K562 (cell line): ENCODE data around the gene YBX3. TPM values are rescaled to one million over a fixed set of nuclear protein-coding genes. Genes with fewer than 3 reads are reported as not detected.

ENCODE experiments used
- CGGBP1 ChIP-seq: fragments of 250-450 bp; sonication (Bioruptor Pico); IDR thresholded peaks from 2 replicates; pipeline ENCODE4 v1.9.0; 2021; ENCODE audit warnings: mild to moderate bottlenecking
- CREM ChIP-seq: IDR thresholded peaks from 2 replicates; pipeline ENCODE4 v1.6.1; 2014; ENCODE audit warnings: antibody characterized with exemption, low read depth
- E2F3 ChIP-seq: fragments of 250-450 bp; sonication (Bioruptor Pico); IDR thresholded peaks from 2 replicates; pipeline ENCODE4 v1.4.0; 2020; ENCODE audit warnings: mild to moderate bottlenecking
- E2F5 ChIP-seq: sonication (generic); formaldehyde crosslinking; IDR thresholded peaks from 2 replicates; pipeline ENCODE4 v1.8.0; 2022; ENCODE audit warnings: mild to moderate bottlenecking, missing genetic modification reagents
- E2F6 ChIP-seq, 2 experiments: IDR thresholded peaks; 2 replicates each; pipeline ENCODE4 v1.6.1; 2011; ENCODE audit warnings: borderline replicate concordance in 1 of 2, control low read depth in 1 of 2, low read depth in 1 of 2, low read length in 1 of 2, mild to moderate bottlenecking in 1 of 2, mixed read lengths in 1 of 2, moderate library complexity in 1 of 2; ENCODE audit not compliant: insufficient read depth in 1 of 2, insufficient read length in 1 of 2, poor library complexity in 1 of 2, severe bottlenecking in 1 of 2; ENCODE audit errors: extremely low read depth in 1 of 2
- KLF10 ChIP-seq: fragments of 250-450 bp; sonication (Bioruptor Pico); IDR thresholded peaks from 2 replicates; pipeline ENCODE4 v1.6.1; 2021; ENCODE audit warnings: matching md5 sums
- KLF16 ChIP-seq: IDR thresholded peaks from 2 replicates; pipeline ENCODE4 v1.6.1; 2016; ENCODE audit warnings: antibody characterized with exemption
- NRF1 ChIP-seq, 2 experiments: fragments of 450-650 bp; IDR thresholded peaks in 1 of 2; conservative IDR thresholded peaks in 1 of 2; 2 replicates each; pipeline ENCODE4 v1.6.1; 2014; ENCODE audit warnings: mild to moderate bottlenecking in 2 of 2
- OTX1 ChIP-seq: fragments of 450-650 bp; formaldehyde crosslinking; IDR thresholded peaks from 2 replicates; pipeline ENCODE4 v1.4.0; 2022; ENCODE audit warnings: mild to moderate bottlenecking
- PHTF2 ChIP-seq: fragments of 250-450 bp; sonication (Bioruptor Pico); IDR thresholded peaks from 2 replicates; pipeline ENCODE4 v1.5.0; 2021; ENCODE audit warnings: mild to moderate bottlenecking
- PKNOX1 ChIP-seq: fragments of 450-650 bp; IDR thresholded peaks from 2 replicates; pipeline ENCODE4 v1.6.1; 2016
- POLR3G ChIP-seq: IDR thresholded peaks from 2 replicates; pipeline ENCODE4 v1.6.1; 2011; ENCODE audit not compliant: insufficient read length, insufficient replicate concordance; ENCODE audit errors: extremely low read depth
- PTBP1 ChIP-seq: fragments of 200-400 bp; formaldehyde crosslinking; IDR thresholded peaks from 2 replicates; pipeline ENCODE4 v1.6.1; 2017; ENCODE audit warnings: low read depth, low read length
- RB1 ChIP-seq: fragments of 450-650 bp; IDR thresholded peaks from 2 replicates; pipeline ENCODE4 v1.6.1; 2017; ENCODE audit warnings: low read depth, mild to moderate bottlenecking
- RBBP5 ChIP-seq: fragments of 200-600 bp; sonication (generic); IDR thresholded peaks from 2 replicates; pipeline ENCODE4 v1.6.1; 2012; ENCODE audit warnings: borderline replicate concordance, mild to moderate bottlenecking, low read length, control low read depth, inconsistent platforms; ENCODE audit not compliant: insufficient read depth, poor library complexity, severe bottlenecking
- SMC3 ChIP-seq: conservative IDR thresholded peaks from 2 replicates; pipeline ENCODE4 v1.6.1; 2011; ENCODE audit warnings: low read depth, low read length, improper control_type of control experiment; ENCODE audit not compliant: insufficient read depth
- ZBTB43 ChIP-seq: sonication (generic); formaldehyde crosslinking; IDR thresholded peaks from 2 replicates; pipeline ENCODE4 v1.8.0; 2023; ENCODE audit warnings: mild to moderate bottlenecking, missing genetic modification reagents
- ZC3H11A ChIP-seq: IDR thresholded peaks from 2 replicates; pipeline ENCODE4 v1.6.1; 2012; ENCODE audit warnings: low read depth, low read length, improper control_type of control experiment
- ZNF121 ChIP-seq: sonication (generic); formaldehyde crosslinking; conservative IDR thresholded peaks from 2 replicates; pipeline ENCODE4 v1.8.0; 2022; ENCODE audit warnings: missing genetic modification reagents
- ZNF316 ChIP-seq: fragments of 450-650 bp; IDR thresholded peaks from 2 replicates; pipeline ENCODE4 v1.6.1; 2016
- ZNF780A ChIP-seq: fragments of 250-450 bp; sonication (Bioruptor Pico); IDR thresholded peaks from 2 replicates; pipeline ENCODE4 v1.5.0; 2021; ENCODE audit warnings: mild to moderate bottlenecking
- polyA plus RNA-seq, 8 experiments: library from polyadenylated mRNA; depleted of rRNA in 4 of 8; stranded (reverse) in 5 of 8; unstranded in 3 of 8; fragments of >200 nt; fragmentation: Nextera tagmentation in 2 of 8; fragmentation: Illumina TruSeq in 1 of 8; extraction: Ambion mirVana in 2 of 8; extraction: Trizol in 1 of 8; gene quantifications; 2 replicates each; pipeline versions ENCODE4 v1.2.1 to v1.2.3, GENCODE V29; 2011 to 2014; ENCODE audit warnings: inconsistent platforms in 1 of 8, missing spikeins in 1 of 8
- total RNA-seq, 7 experiments: library from RNA; depleted of rRNA in 6 of 7; stranded (reverse); fragments of >200 nt in 6 of 7; fragmentation: Illumina TruSeq in 2 of 7; extraction: Trizol in 2 of 7; gene quantifications; 2 replicates each; pipeline versions ENCODE4 v1.2.1 to v1.2.3, GENCODE V29; 2011 to 2021; ENCODE audit warnings: low replicate concordance in 1 of 7

Gene YBX3
- total and polyA plus RNA-seq, 9 of the 15 experiments (the other 6 are each of a cell fraction or from before 2014, with no cell fraction given): 47.0 to 239 (median 81.5) TPM

- TF ChIP-seq E2F5 (CRISPR knock-in tag) (no peak), CGGBP1 (no peak), RBBP5 (peak; percentile 32), ZBTB43 (no peak), POLR3G (no peak), RB1 (0 out of 2 replicates have a peak, but pooled peaks have one; percentile 38), PKNOX1 (no peak), SMC3 (no peak), PHTF2 (CRISPR knock-in tag) (no peak), ZNF780A (CRISPR knock-in tag) (no peak), NRF1 (conservative IDR thresholded peaks at IDR 0.05 in 1 of 2, IDR thresholded peaks at IDR 0.05 in 1 of 2) (0 out of 4 replicates have a peak, but pooled peaks of 1 of the 2 experiments have one; percentile 12), ZNF316 (no peak), E2F6 (IDR thresholded peaks at IDR 0.05; ENCODE audit: borderline replicate concordance in 1 of 2, extremely low read depth in 1 of 2, insufficient read depth in 1 of 2, insufficient read length in 1 of 2, low read depth in 1 of 2, low read length in 1 of 2, poor library complexity in 1 of 2, severe bottlenecking in 1 of 2) (peak in 1 of 2 experiments; percentile 33), E2F3 (CRISPR knock-in tag) (no peak), KLF16 (no peak), ZC3H11A (no peak), OTX1 (CRISPR knock-in tag) (no peak), PTBP1 (no peak), ZNF121 (CRISPR knock-in tag) (no peak), CREM (no peak), KLF10 (CRISPR knock-in tag) (no peak)
These were observed 620 bp downstream of the YBX3 start (continued) for GRCh38 chr12:10722502-10722904.
